Thyroid gland (tissue), 4 donors: ENCODE measurements around the gene PEPD.

Experiments used
- POLR2A ChIP-seq, 2 donors: fragments of 450-650 bp; IDR thresholded peaks; one replicate each; pipeline ENCODE4 v1.6.1; 2017; ENCODE audit warnings: antibody characterized with exemption in 2 of 2, mild to moderate bottlenecking in 2 of 2, moderate library complexity in 1 of 2
- TF ChIP-seq, protein P1 (sequence below), 6 experiments: fragments of 200-600 bp in 3 of 6; fragments of 450-650 bp in 3 of 6; sonication (generic) in 3 of 6; IDR thresholded peaks; one replicate each; pipeline ENCODE4 v1.5.1; 2016 to 2019; ENCODE audit warnings: antibody characterized with exemption in 6 of 6, mild to moderate bottlenecking in 2 of 6, inconsistent platforms in 1 of 6, moderate library complexity in 1 of 6

GRCh38 chr19:33500586-33500985, 21.0 kb downstream of the PEPD start:
- TF ChIP-seq, protein P1, sequence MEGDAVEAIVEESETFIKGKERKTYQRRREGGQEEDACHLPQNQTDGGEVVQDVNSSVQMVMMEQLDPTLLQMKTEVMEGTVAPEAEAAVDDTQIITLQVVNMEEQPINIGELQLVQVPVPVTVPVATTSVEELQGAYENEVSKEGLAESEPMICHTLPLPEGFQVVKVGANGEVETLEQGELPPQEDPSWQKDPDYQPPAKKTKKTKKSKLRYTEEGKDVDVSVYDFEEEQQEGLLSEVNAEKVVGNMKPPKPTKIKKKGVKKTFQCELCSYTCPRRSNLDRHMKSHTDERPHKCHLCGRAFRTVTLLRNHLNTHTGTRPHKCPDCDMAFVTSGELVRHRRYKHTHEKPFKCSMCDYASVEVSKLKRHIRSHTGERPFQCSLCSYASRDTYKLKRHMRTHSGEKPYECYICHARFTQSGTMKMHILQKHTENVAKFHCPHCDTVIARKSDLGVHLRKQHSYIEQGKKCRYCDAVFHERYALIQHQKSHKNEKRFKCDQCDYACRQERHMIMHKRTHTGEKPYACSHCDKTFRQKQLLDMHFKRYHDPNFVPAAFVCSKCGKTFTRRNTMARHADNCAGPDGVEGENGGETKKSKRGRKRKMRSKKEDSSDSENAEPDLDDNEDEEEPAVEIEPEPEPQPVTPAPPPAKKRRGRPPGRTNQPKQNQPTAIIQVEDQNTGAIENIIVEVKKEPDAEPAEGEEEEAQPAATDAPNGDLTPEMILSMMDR (IDR thresholded peaks at IDR 0.05) = no peak
- TF ChIP-seq POLR2A (IDR thresholded peaks at IDR 0.05) = no peak
